Measurements from ENCODE around the gene TNC. TPM values are rescaled to one million over a fixed set of nuclear protein-coding genes. Genes with fewer than 3 reads are reported as not detected.

The TNC gene
- total and polyA plus RNA-seq, 8 donors: 3.5 to 265 (median 80.1) TPM

GRCh38 chr9:115025721-115026120, 92.2 kb downstream of the TNC start:
- Histone ChIP-seq H3K36me3 (peaks cover 0 to 78% (median 38%) of the 10 kb centered on the region in 4 donors), H3K27ac (no peak overlapping the region), H3K4me1 (no peaks in the 10 kb centered on the region), H3K4me3 (no peak overlapping the region), H3K27me3 (no peaks in the 10 kb centered on the region), H3K9me3 (no peaks in the 10 kb centered on the region)
- intact Hi-C loops (cut with DNase I; ENCODE audit: low total_unique reads): loop anchor here (10.0 kb wide), 1 partner anchor 499 kb away; no protein-coding TSS in a partner anchor
- no peak for DNase-seq
- no peak for TF ChIP-seq POLR2AphosphoS5 (IDR thresholded peaks at IDR 0.05)
- TF ChIP-seq CTCF (IDR thresholded peaks at IDR 0.05): no peak
- TF ChIP-seq EP300 (IDR thresholded peaks at IDR 0.05): no peak
- no peak for TF ChIP-seq POLR2A (IDR thresholded peaks at IDR 0.05)

- no peak overlapping the region for H3K27ac ChIP-seq
- no peak overlapping the region for H3K4me3 ChIP-seq
- H3K4me1 ChIP-seq: no peaks in the 10 kb centered on the region
- 45 to 62% (median 59%) methylated on average over 5 of the region's 5 CpGs for WGBS, 5 donors
- intact Hi-C loops (cut with DNase I; ENCODE audit: low total_unique reads): loop anchor here (10.0 kb wide), 1 partner anchor 500 kb away; no protein-coding TSS in a partner anchor
- TF ChIP-seq POLR2AphosphoS5 (IDR thresholded peaks at IDR 0.05): no peak
- no peak for TF ChIP-seq CTCF (IDR thresholded peaks at IDR 0.05)
- no peak for TF ChIP-seq EP300 (IDR thresholded peaks at IDR 0.05)
- TF ChIP-seq POLR2A (IDR thresholded peaks at IDR 0.05): no peak
- no peaks in the 10 kb centered on the region for H3K9me3 ChIP-seq
- peaks cover 0 to 72% (median 35%) of the 10 kb centered on the region in 4 donors for H3K36me3 ChIP-seq
- no peak for DNase-seq
- no peaks in the 10 kb centered on the region for H3K27me3 ChIP-seq
Observed at GRCh38 chr9:115024925-115025535, 92.9 kb downstream of the TNC start.

GRCh38 chr9:115022760-115023434, 95.1 kb downstream of the TNC start:
- TF ChIP-seq CTCF (IDR thresholded peaks at IDR 0.05) (no peak), EP300 (IDR thresholded peaks at IDR 0.05) (no peak), POLR2AphosphoS5 (IDR thresholded peaks at IDR 0.05) (no peak), POLR2A (IDR thresholded peaks at IDR 0.05) (no peak)
- no peak overlapping the region for H3K27ac ChIP-seq
- no peaks in the 10 kb centered on the region for H3K9me3 ChIP-seq
- peaks cover 0 to 60% (median 27%) of the 10 kb centered on the region in 4 donors for H3K36me3 ChIP-seq
- H3K4me3 ChIP-seq: no peak overlapping the region
- DNase-seq: no peak
- no peaks in the 10 kb centered on the region for H3K4me1 ChIP-seq
- no peaks in the 10 kb centered on the region for H3K27me3 ChIP-seq
- intact Hi-C loops (cut with DNase I; ENCODE audit: low total_unique reads): loop anchor here (10.0 kb wide), 1 partner anchor 502 kb away; no protein-coding TSS in a partner anchor
- 80 to 93% (median 85%) methylated on average over 6 of the region's 6 CpGs for WGBS, 5 donors

- intact Hi-C loops (cut with DNase I; ENCODE audit: low total_unique reads): no loop called here
- Histone ChIP-seq H3K27ac (peak overlapping the region in 4 of 5 donors; percentile 35 to 76 (median 57)), H3K4me1 (peaks cover 0 to 12% (median 0%) of the 10 kb centered on the region in 4 donors)
Observed at GRCh38 chr9:115018547-115019435, 99.2 kb downstream of the TNC start.

More at GRCh38 chr9:115018547-115019435, 99.2 kb downstream of the TNC start:
- Histone ChIP-seq H3K9me3 (no peaks in the 10 kb centered on the region), H3K36me3 (peaks cover 0 to 30% (median 10%) of the 10 kb centered on the region in 4 donors), H3K27me3 (no peaks in the 10 kb centered on the region), H3K4me3 (no peak overlapping the region)
- WGBS, 5 donors: 45 to 70% (median 57%) methylated on average over 8 of the region's 8 CpGs
- TF ChIP-seq POLR2AphosphoS5 (IDR thresholded peaks at IDR 0.05) (peak; percentile 41 to 86 (median 68)), EP300 (IDR thresholded peaks at IDR 0.05) (peak; percentile 65), CTCF (IDR thresholded peaks at IDR 0.05) (no peak), POLR2A (IDR thresholded peaks at IDR 0.05) (no peak)
- peak in 1 of 2 donors; percentile 70 for DNase-seq

All from stomach (tissue), 9 donors.